Kidney (tissue), 14 donors: ENCODE measurements around the gene RAD9A. TPM values are rescaled to one million over a fixed set of nuclear protein-coding genes. Genes with fewer than 3 reads are reported as not detected.

Experiments used
- DNase-seq, 5 donors: peaks; one replicate each; pipeline ENCODE4 v3.0.0-alpha.2; 2013 to 2020
- FAIRE-seq: peaks from 2 replicates; lab custom pipeline; 2012; peaks lifted over from hg19 to GRCh38; lab: Jason Lieb, UNC
- H3K27ac ChIP-seq, 2 donors: one replicate each; pipeline ENCODE4 v1.7.0; 2013; ENCODE audit warnings: low read depth in 2 of 2, low read length in 2 of 2, inconsistent platforms in 1 of 2
- H3K27me3 ChIP-seq: one replicate; pipeline ENCODE4 v1.7.1; 2013; ENCODE audit warnings: low read length, inconsistent platforms; ENCODE audit not compliant: control insufficient read depth, insufficient read depth
- H3K36me3 ChIP-seq, 3 donors: one replicate each; pipeline versions ENCODE4 v1.7.0 to v1.7.1; 2013; ENCODE audit warnings: low read length in 3 of 3, control low read depth in 1 of 3, inconsistent platforms in 1 of 3; ENCODE audit not compliant: insufficient read depth in 3 of 3, control insufficient read depth in 2 of 3
- H3K4me1 ChIP-seq, 3 donors: one replicate each; pipeline versions ENCODE4 v1.7.0 to v1.7.1; 2013; ENCODE audit warnings: low read length in 3 of 3, inconsistent platforms in 1 of 3, low read depth in 1 of 3; ENCODE audit not compliant: control insufficient read depth in 2 of 3, insufficient read depth in 2 of 3
- H3K4me3 ChIP-seq, 3 donors: one replicate each; pipeline versions ENCODE4 v1.7.0 to v1.8.1; 2013; ENCODE audit warnings: low read length in 3 of 3, control low read depth in 1 of 3, inconsistent platforms in 1 of 3
- H3K9ac ChIP-seq, 3 donors: one replicate each; pipeline versions ENCODE4 v1.7.0 to v1.7.1; 2013; ENCODE audit warnings: low read length in 3 of 3, control low read depth in 1 of 3, inconsistent platforms in 1 of 3
- H3K9me3 ChIP-seq, 3 donors: one replicate each; pipeline versions ENCODE4 v1.7.0 to v1.7.1; 2013; ENCODE audit warnings: low read length in 3 of 3, control low read depth in 1 of 3, inconsistent platforms in 1 of 3; ENCODE audit not compliant: control insufficient read depth in 2 of 3, insufficient read depth in 1 of 3
- CTCF ChIP-seq: IDR thresholded peaks from 3 replicates; pipeline ENCODE4 v1.5.1; 2012; ENCODE audit warnings: mild to moderate bottlenecking, moderate library complexity, borderline replicate concordance; ENCODE audit not compliant: insufficient read depth; ENCODE audit errors: extremely low read depth
- intact Hi-C: fragments of 100-400 bp; cut with DNase I; formaldehyde crosslinking; loops from one replicate; pipeline ENCODE4 v1.11.1; 2022
- polyA plus RNA-seq: library from polyadenylated mRNA; stranded (reverse); fragments of 350-450 nt; fragmentation: Illumina TruSeq; extraction: RNeasy Lipid Tissue Mini Kit (QIAGEN cat#74804); gene quantifications from one replicate; pipeline ENCODE4 v1.2.3, GENCODE V29; 2014; ENCODE audit warnings: low read depth, low replicate concordance; ENCODE audit not compliant: insufficient read depth
- total RNA-seq: library from RNA; stranded (reverse); fragmentation: NEBNext Ultra II Directional; extraction: Animal tissue kit (Norgen Biotek cat#: 25700); gene quantifications from one replicate; pipeline ENCODE4 v1.2.1, GENCODE V29; 2021
- donor health status: control.
- donor health status: control.
- donor health status: control.
- donor health status: control.
- donor health status: control.
- donor health status: DM: yes; HTN: yes; CAD: no.
- donor health status: Normal renal cell carcinoma (clear cell type).

Gene RAD9A
- total and polyA plus RNA-seq, 2 donors from 2014 or later = 16.4 to 17.8 TPM

DNA sequence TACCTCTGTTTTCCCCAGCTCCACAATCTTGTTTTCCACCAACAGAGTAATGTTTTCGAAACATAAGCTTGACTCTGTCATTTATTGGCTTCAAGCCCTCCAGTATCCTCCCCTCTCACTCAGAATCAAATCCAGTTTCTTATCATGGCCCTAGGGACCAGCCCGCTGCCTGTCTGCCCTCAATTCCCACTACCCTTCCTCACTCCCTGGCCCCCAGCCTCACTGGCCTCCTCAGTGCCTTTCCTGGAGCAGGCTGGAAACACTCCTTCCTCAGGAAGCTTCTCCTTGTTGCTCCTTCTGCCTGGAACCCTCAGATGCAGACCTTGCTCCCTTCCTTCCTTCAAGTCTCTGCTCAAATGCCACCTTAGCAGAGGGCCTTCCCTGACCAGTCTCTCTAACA, 42.3 kb upstream of the RAD9A start:
- H3K4me1 ChIP-seq = peaks cover 0 to 21% (median 11%) of the 10 kb centered on the region in 3 donors
- DNase-seq (peak in 1 of 5 donors; percentile 32), FAIRE-seq (no peak)
- no peak for TF ChIP-seq CTCF
- no peaks in the 10 kb centered on the region for H3K36me3 ChIP-seq
- no peaks in the 10 kb centered on the region for H3K9me3 ChIP-seq
- no peak overlapping the region for H3K9ac ChIP-seq
- no peak overlapping the region for H3K27ac ChIP-seq
- no peak overlapping the region for H3K4me3 ChIP-seq
- intact Hi-C loops = loop anchor here (5.0 kb wide), 1 partner anchor 33 kb away; no protein-coding TSS in a partner anchor
- H3K27me3 ChIP-seq = no peaks in the 10 kb centered on the region

GRCh38 chr11:67349928-67350465, 41.8 kb upstream of the RAD9A start:
- no peaks in the 10 kb centered on the region for H3K9me3 ChIP-seq
- no peaks in the 10 kb centered on the region for H3K27me3 ChIP-seq
- H3K27ac ChIP-seq = no peak overlapping the region
- DNase-seq (no peak), FAIRE-seq (no peak)
- intact Hi-C loops = loop anchor here (5.0 kb wide), 1 partner anchor 32 kb away; no protein-coding TSS in a partner anchor
- no peak overlapping the region for H3K4me3 ChIP-seq
- H3K36me3 ChIP-seq = no peaks in the 10 kb centered on the region
- H3K9ac ChIP-seq = no peak overlapping the region
- no peak for TF ChIP-seq CTCF
- H3K4me1 ChIP-seq = peaks cover 0 to 27% (median 16%) of the 10 kb centered on the region in 3 donors

DNA sequence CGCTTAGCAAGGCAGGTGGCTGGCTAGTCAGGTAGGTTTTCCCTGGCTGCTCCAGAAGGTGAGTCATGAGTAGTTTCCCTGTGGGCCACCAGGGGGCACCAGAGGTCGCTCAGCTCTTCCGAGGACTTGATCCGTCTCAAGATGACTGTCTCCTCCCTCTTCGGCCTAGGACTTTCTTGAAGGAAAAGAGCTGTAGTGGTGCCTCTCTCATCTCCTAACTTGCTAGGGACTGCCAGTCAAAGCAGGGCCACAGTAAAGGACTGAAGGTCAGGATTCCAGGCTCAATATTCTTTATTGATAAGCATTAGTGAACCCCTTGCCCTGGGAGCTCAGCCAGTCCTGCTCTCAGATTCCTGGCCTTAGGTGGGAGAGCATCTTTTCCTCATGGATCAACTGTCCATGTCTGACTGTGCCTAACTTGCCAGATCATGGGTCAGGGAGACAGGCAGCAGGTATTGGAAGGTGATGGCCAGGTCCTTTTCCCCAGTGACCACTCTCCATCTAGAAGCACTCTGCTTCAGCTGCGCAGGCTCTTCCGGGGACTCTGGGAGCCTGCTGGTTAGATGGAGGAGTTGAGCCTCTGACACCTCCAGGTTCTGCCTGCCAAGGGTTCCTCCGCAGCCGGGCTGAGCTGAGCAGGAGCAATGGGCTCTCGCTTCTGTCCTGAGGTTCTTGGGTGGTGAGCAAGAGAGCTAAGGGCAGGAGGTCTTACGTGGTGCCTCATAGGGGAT, 40.3 kb upstream of the RAD9A start:
- intact Hi-C loops = no loop called here
- peak; percentile 96 for TF ChIP-seq CTCF
- Histone ChIP-seq H3K4me1 (peaks cover 0 to 37% (median 29%) of the 10 kb centered on the region in 3 donors), H3K9ac (peak overlapping the region in 1 of 3 donors; percentile 43), H3K27me3 (no peaks in the 10 kb centered on the region), H3K4me3 (no peak overlapping the region), H3K9me3 (no peaks in the 10 kb centered on the region), H3K27ac (peak overlapping the region; percentile 15 to 55), H3K36me3 (no peaks in the 10 kb centered on the region)
- DNase-seq (peak; percentile 56 to 86 (median 78)), FAIRE-seq (no peak)
